ENCODE measurements around the gene SYT13.

- no peak for TF ChIP-seq EZH2 (IDR thresholded peaks at IDR 0.05; ENCODE audit: borderline replicate concordance, low read length)
- no peak for TF ChIP-seq CTCF (conservative IDR thresholded peaks at IDR 0.05 in 1 of 2, IDR thresholded peaks at IDR 0.05 in 1 of 2; ENCODE audit: extremely low read depth in 1 of 2, insufficient read depth in 1 of 2, low read depth in 1 of 2, low read length in 2 of 2)
Measured at GRCh38 chr11:45193695-45194094, 92.4 kb downstream of the SYT13 start.

Measured in mammary epithelial cell (primary cell).